ENCODE measurements around the gene PRDX4.
"Not testable (repeated sequence)": the region's sequence is repeated elsewhere in the genome, so short reads cannot be mapped to it uniquely, and the experiment has no call there.

DNA sequence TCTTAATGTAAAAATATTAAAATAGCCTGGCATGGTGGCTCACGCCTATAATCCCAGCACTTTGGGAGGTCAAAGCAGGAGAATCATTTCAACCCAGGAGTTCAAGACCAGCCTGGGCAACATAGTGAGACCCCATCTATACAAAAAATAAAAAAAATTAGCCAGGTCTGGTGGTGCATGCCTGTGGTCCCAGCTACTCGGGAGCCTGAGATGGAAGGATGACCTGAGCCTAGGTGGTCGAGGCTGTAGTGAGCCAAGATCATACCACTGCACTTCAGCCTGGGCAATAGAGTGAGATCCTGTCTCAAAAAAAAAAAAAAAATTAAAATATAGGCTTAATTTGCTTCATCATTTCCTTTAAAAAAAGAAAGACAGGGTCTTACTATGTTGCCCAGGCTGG is 9.2 kb downstream of the PRDX4 start:
- TF ChIP-seq, protein P1, sequence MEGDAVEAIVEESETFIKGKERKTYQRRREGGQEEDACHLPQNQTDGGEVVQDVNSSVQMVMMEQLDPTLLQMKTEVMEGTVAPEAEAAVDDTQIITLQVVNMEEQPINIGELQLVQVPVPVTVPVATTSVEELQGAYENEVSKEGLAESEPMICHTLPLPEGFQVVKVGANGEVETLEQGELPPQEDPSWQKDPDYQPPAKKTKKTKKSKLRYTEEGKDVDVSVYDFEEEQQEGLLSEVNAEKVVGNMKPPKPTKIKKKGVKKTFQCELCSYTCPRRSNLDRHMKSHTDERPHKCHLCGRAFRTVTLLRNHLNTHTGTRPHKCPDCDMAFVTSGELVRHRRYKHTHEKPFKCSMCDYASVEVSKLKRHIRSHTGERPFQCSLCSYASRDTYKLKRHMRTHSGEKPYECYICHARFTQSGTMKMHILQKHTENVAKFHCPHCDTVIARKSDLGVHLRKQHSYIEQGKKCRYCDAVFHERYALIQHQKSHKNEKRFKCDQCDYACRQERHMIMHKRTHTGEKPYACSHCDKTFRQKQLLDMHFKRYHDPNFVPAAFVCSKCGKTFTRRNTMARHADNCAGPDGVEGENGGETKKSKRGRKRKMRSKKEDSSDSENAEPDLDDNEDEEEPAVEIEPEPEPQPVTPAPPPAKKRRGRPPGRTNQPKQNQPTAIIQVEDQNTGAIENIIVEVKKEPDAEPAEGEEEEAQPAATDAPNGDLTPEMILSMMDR (IDR thresholded peaks at IDR 0.05; ENCODE audit: low read depth, low read length), result not testable (repeated sequence)
- not testable (repeated sequence) for TF ChIP-seq EZH2phosphoT487 (IDR thresholded peaks at IDR 0.05; ENCODE audit: low read depth)
